GM19043 (cell line): ENCODE results near the gene CIP2A.

Source experiments
- ATAC-seq: cut with Tn5 transposase; IDR thresholded peaks from one replicate; pipeline ENCODE4 v1.9.1; 2021; ENCODE audit warnings: low read depth; ENCODE audit not compliant: unreplicated experiment

Gene CIP2A

GRCh38 chr3:108565506-108565905 is 23.7 kb downstream of the CIP2A start:
- ATAC-seq, result no peak

- ATAC-seq, result no peak
Measured at GRCh38 chr3:108564564-108564963, 24.7 kb downstream of the CIP2A start.

- no peak for ATAC-seq
Measured at GRCh38 chr3:108562565-108562964, 26.7 kb downstream of the CIP2A start.

- no peak for ATAC-seq
Measured at GRCh38 chr3:108555966-108556581, 33.2 kb downstream of the CIP2A start.

- ATAC-seq, result no peak
Measured at GRCh38 chr3:108554913-108555571, 34.2 kb downstream of the CIP2A start.

- ATAC-seq, result no peak
Measured at GRCh38 chr3:108554229-108554628, 35.0 kb downstream of the CIP2A start.

- no peak for ATAC-seq
Measured at GRCh38 chr3:108552267-108553159, 36.7 kb downstream of the CIP2A start.

GRCh38 chr3:108548886-108549285 is 40.4 kb downstream of the CIP2A start:
- ATAC-seq, result no peak

GRCh38 chr3:108548304-108548703 is 40.9 kb downstream of the CIP2A start:
- no peak for ATAC-seq

- ATAC-seq, result no peak
Measured at GRCh38 chr3:108546692-108547091, 42.5 kb downstream of the CIP2A start.

- ATAC-seq, result no peak
Measured at GRCh38 chr3:108546247-108546646, 43.0 kb downstream of the CIP2A start.

GRCh38 chr3:108538083-108538482 is 51.2 kb downstream of the CIP2A start:
- ATAC-seq, result no peak

- ATAC-seq, result peak; percentile 84
Measured at GRCh38 chr3:108528459-108529252, 60.6 kb downstream of the CIP2A start.

- no peak for ATAC-seq
Measured at GRCh38 chr3:108527817-108528216, 61.4 kb downstream of the CIP2A start.

- ATAC-seq, result no peak
Measured at GRCh38 chr3:108527109-108527508, 62.1 kb downstream of the CIP2A start.

GRCh38 chr3:108525971-108526370 is 63.3 kb downstream of the CIP2A start:
- ATAC-seq, result no peak

GRCh38 chr3:108525256-108525655 is 64.0 kb downstream of the CIP2A start:
- ATAC-seq, result no peak

- no peak for ATAC-seq
Measured at GRCh38 chr3:108524537-108524936, 64.7 kb downstream of the CIP2A start.

GRCh38 chr3:108518895-108519294 is 70.3 kb downstream of the CIP2A start:
- no peak for ATAC-seq

GRCh38 chr3:108516881-108517280 is 72.4 kb downstream of the CIP2A start:
- ATAC-seq, result no peak

GRCh38 chr3:108513961-108514360 is 75.3 kb downstream of the CIP2A start:
- no peak for ATAC-seq
